Subcutaneous adipose tissue (tissue), 4 donors: Measurements from ENCODE around the gene TMEM106C. TPM values are rescaled to one million over a fixed set of nuclear protein-coding genes. Genes with fewer than 3 reads are reported as not detected.

Source experiments
- CTCF ChIP-seq: fragments of 450-650 bp; IDR thresholded peaks from one replicate; pipeline ENCODE4 v1.5.1; 2016; ENCODE audit warnings: low read depth, mild to moderate bottlenecking, control low read depth, antibody characterized with exemption, moderate library complexity
- total RNA-seq, 4 donors: library from RNA; depleted of rRNA; stranded (reverse); fragments of >200 nt; gene quantifications; one replicate each; pipeline ENCODE4 v1.1.0, GENCODE V29; 2016

The TMEM106C gene
- total RNA-seq, 4 donors from 2014 or later: 16.5 to 49.7 (median 39.4) TPM

GRCh38 chr12:47981496-47982260, 18.3 kb downstream of the TMEM106C start:
- no peak for TF ChIP-seq CTCF

GRCh38 chr12:47982311-47982710, 18.9 kb downstream of the TMEM106C start:
- no peak for TF ChIP-seq CTCF

GRCh38 chr12:47982770-47983169, 19.4 kb downstream of the TMEM106C start:
- no peak for TF ChIP-seq CTCF

- TF ChIP-seq CTCF: no peak
Observed at GRCh38 chr12:47983541-47984115, 20.2 kb downstream of the TMEM106C start.

- no peak for TF ChIP-seq CTCF
Observed at GRCh38 chr12:47984331-47984801, 21.0 kb downstream of the TMEM106C start.

- no peak for TF ChIP-seq CTCF
Observed at GRCh38 chr12:47985596-47986290, 22.3 kb downstream of the TMEM106C start.

GRCh38 chr12:47986291-47986660, 22.9 kb downstream of the TMEM106C start:
- no peak for TF ChIP-seq CTCF
